ENCODE data around the gene MYEOV.
A peak's percentile ranks its signal among the peaks of the same experiment; 100 is the strongest.

MYEOV gene

DNA sequence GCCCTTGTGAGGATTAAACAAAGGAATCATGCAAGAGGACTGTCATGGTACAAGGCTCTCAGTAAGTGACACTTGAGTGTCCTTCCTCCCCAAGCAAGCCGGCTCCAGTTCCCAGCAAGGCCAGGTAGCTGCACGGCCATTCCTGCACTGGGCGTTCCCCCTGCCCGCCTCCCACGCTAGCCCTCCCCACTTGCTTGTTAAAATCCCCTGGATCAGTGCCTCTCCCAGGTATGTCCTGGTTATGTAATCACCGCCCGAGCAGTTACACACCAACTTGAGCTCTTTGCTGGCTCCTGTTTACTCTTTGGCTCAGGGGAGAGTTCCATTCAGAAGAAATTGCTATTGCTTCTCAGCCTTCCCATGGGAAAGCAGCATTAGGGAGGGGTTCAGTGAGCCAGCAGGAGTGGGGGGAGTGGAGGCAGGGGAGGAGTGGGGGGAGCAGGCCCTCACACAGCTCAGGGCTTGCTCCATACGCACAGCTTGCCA lies 19.4 kb upstream of the MYEOV start:
- Histone ChIP-seq H3K9ac (ENCODE audit: low read length in 5 of 5) (no peak overlapping the region), H3K4me1 (ENCODE audit: control insufficient read depth in 5 of 5, insufficient read depth in 5 of 5, low read length in 5 of 5) (peaks cover 0 to 5% (median 0%) of the 10 kb centered on the region in 5 donors), H3K4me3 (ENCODE audit: low read depth in 1 of 5, low read length in 5 of 5) (no peak overlapping the region), H3K27me3 (ENCODE audit: control insufficient read depth in 5 of 5, insufficient read depth in 4 of 5, low read length in 5 of 5) (peaks cover 0 to 28% (median 13%) of the 10 kb centered on the region in 5 donors), H3K36me3 (ENCODE audit: control insufficient read depth in 5 of 5, insufficient read depth in 5 of 5, low read length in 5 of 5) (no peaks in the 10 kb centered on the region), H3K9me3 (ENCODE audit: control insufficient read depth in 5 of 5, low read length in 5 of 5) (no peaks in the 10 kb centered on the region), H3K27ac (ENCODE audit: low read depth, low read length) (no peak overlapping the region)

DNA sequence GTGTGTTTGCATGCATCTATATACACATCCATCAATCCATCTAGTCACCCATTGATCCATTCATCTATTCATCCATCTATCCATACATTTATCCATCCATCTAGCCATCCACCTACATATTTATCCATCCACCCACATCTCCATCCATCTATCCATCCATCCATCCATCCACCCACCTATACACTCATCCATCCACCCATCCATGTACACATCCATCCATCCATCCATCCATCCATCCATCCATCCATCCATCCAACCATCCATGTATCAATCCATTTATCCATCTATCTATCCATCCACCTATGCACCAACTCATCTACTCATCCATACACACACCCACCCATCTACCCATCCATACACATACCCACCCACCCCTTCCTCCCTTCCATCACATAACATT lies 18.8 kb upstream of the MYEOV start:
- H3K4me1 ChIP-seq (ENCODE audit: control insufficient read depth in 5 of 5, insufficient read depth in 5 of 5, low read length in 5 of 5) = peaks cover 0 to 5% (median 0%) of the 10 kb centered on the region in 5 donors
- peaks cover 0 to 28% (median 13%) of the 10 kb centered on the region in 5 donors for H3K27me3 ChIP-seq (ENCODE audit: control insufficient read depth in 5 of 5, insufficient read depth in 4 of 5, low read length in 5 of 5)
- H3K4me3 ChIP-seq (ENCODE audit: low read depth in 1 of 5, low read length in 5 of 5) = no peak overlapping the region
- H3K9ac ChIP-seq (ENCODE audit: low read length in 5 of 5) = no peak overlapping the region
- H3K36me3 ChIP-seq (ENCODE audit: control insufficient read depth in 5 of 5, insufficient read depth in 5 of 5, low read length in 5 of 5) = no peaks in the 10 kb centered on the region
- H3K27ac ChIP-seq (ENCODE audit: low read depth, low read length) = no peak overlapping the region
- H3K9me3 ChIP-seq (ENCODE audit: control insufficient read depth in 5 of 5, low read length in 5 of 5) = no peaks in the 10 kb centered on the region

- Histone ChIP-seq H3K9ac (ENCODE audit: low read length in 5 of 5) (no peak overlapping the region), H3K27ac (ENCODE audit: low read depth, low read length) (no peak overlapping the region), H3K4me3 (ENCODE audit: low read depth in 1 of 5, low read length in 5 of 5) (no peak overlapping the region), H3K9me3 (ENCODE audit: control insufficient read depth in 5 of 5, low read length in 5 of 5) (no peaks in the 10 kb centered on the region), H3K4me1 (ENCODE audit: control insufficient read depth in 5 of 5, insufficient read depth in 5 of 5, low read length in 5 of 5) (peaks cover 0 to 5% (median 0%) of the 10 kb centered on the region in 5 donors), H3K36me3 (ENCODE audit: control insufficient read depth in 5 of 5, insufficient read depth in 5 of 5, low read length in 5 of 5) (no peaks in the 10 kb centered on the region), H3K27me3 (ENCODE audit: control insufficient read depth in 5 of 5, insufficient read depth in 4 of 5, low read length in 5 of 5) (peaks cover 0 to 32% (median 13%) of the 10 kb centered on the region in 5 donors)
Observed at GRCh38 chr11:69276165-69276564, 17.8 kb upstream of the MYEOV start.

DNA sequence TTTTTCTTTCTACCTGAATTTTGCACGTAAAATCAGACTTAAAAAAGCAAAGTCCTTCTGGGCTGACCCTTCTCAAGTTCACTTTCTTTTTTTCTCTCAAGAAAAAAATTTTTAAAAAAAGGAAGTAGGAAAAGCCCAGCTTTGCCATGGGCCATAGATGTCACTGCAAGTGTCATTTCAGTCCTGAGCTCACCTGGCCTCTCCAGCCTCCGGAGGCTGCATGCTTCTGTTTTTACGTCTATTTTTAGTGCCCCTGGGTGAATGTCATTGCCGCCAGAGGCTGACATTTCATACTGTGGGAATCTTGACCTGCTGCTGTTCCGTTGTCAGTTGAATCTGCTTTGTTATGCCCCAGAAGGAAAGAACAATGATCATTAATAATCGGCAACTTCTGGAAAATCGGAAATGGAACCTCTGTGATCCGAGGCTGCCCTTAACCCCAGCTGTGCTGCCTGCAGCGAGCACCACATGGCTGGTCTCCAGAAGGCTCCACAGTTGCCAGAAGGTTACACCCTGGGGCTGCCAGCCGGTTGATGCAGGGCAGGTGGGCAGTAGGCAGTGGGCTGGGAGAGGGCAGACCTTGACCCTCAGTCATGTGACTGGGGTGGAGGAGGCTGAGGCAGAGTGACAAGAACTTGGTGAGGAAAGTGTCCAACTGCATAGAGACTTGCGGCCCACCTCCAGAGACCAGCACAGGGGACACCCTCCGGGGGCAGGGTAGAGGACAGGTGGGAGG lies 16.7 kb upstream of the MYEOV start:
- H3K9me3 ChIP-seq (ENCODE audit: control insufficient read depth in 5 of 5, low read length in 5 of 5) = peaks cover 0 to 6% (median 3%) of the 10 kb centered on the region in 5 donors
- peaks cover 0 to 7% (median 0%) of the 10 kb centered on the region in 5 donors for H3K4me1 ChIP-seq (ENCODE audit: control insufficient read depth in 5 of 5, insufficient read depth in 5 of 5, low read length in 5 of 5)
- H3K27me3 ChIP-seq (ENCODE audit: control insufficient read depth in 5 of 5, insufficient read depth in 4 of 5, low read length in 5 of 5) = peaks cover 0 to 33% (median 13%) of the 10 kb centered on the region in 5 donors
- H3K4me3 ChIP-seq (ENCODE audit: low read depth in 1 of 5, low read length in 5 of 5) = no peak overlapping the region
- no peak overlapping the region for H3K27ac ChIP-seq (ENCODE audit: low read depth, low read length)
- no peak overlapping the region for H3K9ac ChIP-seq (ENCODE audit: low read length in 5 of 5)
- H3K36me3 ChIP-seq (ENCODE audit: control insufficient read depth in 5 of 5, insufficient read depth in 5 of 5, low read length in 5 of 5) = no peaks in the 10 kb centered on the region

- H3K4me3 ChIP-seq (ENCODE audit: low read depth in 1 of 5, low read length in 5 of 5) = no peak overlapping the region
- H3K4me1 ChIP-seq (ENCODE audit: control insufficient read depth in 5 of 5, insufficient read depth in 5 of 5, low read length in 5 of 5) = peaks cover 0 to 7% (median 0%) of the 10 kb centered on the region in 5 donors
- peaks cover 0 to 9% (median 6%) of the 10 kb centered on the region in 5 donors for H3K9me3 ChIP-seq (ENCODE audit: control insufficient read depth in 5 of 5, low read length in 5 of 5)
- no peak overlapping the region for H3K27ac ChIP-seq (ENCODE audit: low read depth, low read length)
- H3K27me3 ChIP-seq (ENCODE audit: control insufficient read depth in 5 of 5, insufficient read depth in 4 of 5, low read length in 5 of 5) = peaks cover 0 to 29% (median 13%) of the 10 kb centered on the region in 5 donors
- no peaks in the 10 kb centered on the region for H3K36me3 ChIP-seq (ENCODE audit: control insufficient read depth in 5 of 5, insufficient read depth in 5 of 5, low read length in 5 of 5)
- H3K9ac ChIP-seq (ENCODE audit: low read length in 5 of 5) = no peak overlapping the region
Observed at GRCh38 chr11:69278091-69278867, 15.7 kb upstream of the MYEOV start.

DNA sequence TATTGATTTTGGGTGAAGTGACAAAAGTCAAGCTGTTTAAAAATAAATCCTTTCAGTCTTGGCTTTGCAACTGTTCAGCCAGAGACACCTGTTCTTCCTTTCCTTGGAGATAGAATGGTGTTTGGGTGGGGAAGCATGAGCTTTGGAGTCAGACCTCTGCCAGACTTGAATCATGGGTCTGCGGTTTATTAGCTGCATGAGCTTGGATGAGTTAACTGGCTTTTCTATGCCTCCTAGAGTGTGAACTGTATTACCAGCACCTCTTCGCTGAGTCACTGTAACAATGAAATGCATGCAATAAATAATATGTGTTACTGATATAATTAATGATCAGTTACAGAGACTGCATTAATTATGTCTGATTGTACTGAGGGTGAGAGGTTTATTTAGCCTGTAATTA lies 13.5 kb upstream of the MYEOV start:
- H3K4me1 ChIP-seq (ENCODE audit: control insufficient read depth in 5 of 5, insufficient read depth in 5 of 5, low read length in 5 of 5) = peaks cover 0 to 7% (median 0%) of the 10 kb centered on the region in 5 donors
- H3K36me3 ChIP-seq (ENCODE audit: control insufficient read depth in 5 of 5, insufficient read depth in 5 of 5, low read length in 5 of 5) = no peaks in the 10 kb centered on the region
- peaks cover 0 to 9% (median 6%) of the 10 kb centered on the region in 5 donors for H3K9me3 ChIP-seq (ENCODE audit: control insufficient read depth in 5 of 5, low read length in 5 of 5)
- H3K9ac ChIP-seq (ENCODE audit: low read length in 5 of 5) = no peak overlapping the region
- H3K27ac ChIP-seq (ENCODE audit: low read depth, low read length) = no peak overlapping the region
- H3K4me3 ChIP-seq (ENCODE audit: low read depth in 1 of 5, low read length in 5 of 5) = no peak overlapping the region
- peaks cover 0 to 42% (median 7%) of the 10 kb centered on the region in 5 donors for H3K27me3 ChIP-seq (ENCODE audit: control insufficient read depth in 5 of 5, insufficient read depth in 4 of 5, low read length in 5 of 5)

- peak overlapping the region in 1 of 5 donors; percentile 26 for H3K9ac ChIP-seq (ENCODE audit: low read length in 5 of 5)
Observed at GRCh38 chr11:69280994-69281393, 13.0 kb upstream of the MYEOV start.

DNA sequence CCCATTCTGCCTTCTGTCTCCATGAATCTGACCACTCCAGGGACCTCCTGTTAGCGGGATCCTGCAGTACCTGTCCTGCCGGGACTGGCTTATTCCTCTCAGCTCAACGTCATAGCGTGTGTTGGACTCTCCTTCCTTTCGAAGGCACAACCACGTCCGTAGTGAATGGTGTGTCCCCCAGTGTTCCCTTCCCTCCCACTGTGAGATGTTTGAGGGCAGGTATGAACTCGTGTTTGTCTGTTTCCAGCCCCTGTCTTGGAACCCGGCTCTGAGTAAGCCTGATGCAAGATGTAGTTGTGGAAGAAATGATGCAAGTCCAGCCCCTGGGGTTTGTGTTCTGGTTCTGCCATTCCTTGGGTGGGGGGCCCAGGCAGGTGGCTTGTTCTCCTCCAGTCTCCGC lies 10.5 kb upstream of the MYEOV start:
- no peak overlapping the region for H3K9ac ChIP-seq (ENCODE audit: low read length in 5 of 5)
- peaks cover 0 to 9% (median 7%) of the 10 kb centered on the region in 5 donors for H3K9me3 ChIP-seq (ENCODE audit: control insufficient read depth in 5 of 5, low read length in 5 of 5)
- peaks cover 0 to 29% (median 7%) of the 10 kb centered on the region in 5 donors for H3K27me3 ChIP-seq (ENCODE audit: control insufficient read depth in 5 of 5, insufficient read depth in 4 of 5, low read length in 5 of 5)
- H3K27ac ChIP-seq (ENCODE audit: low read depth, low read length) = no peak overlapping the region
- no peaks in the 10 kb centered on the region for H3K36me3 ChIP-seq (ENCODE audit: control insufficient read depth in 5 of 5, insufficient read depth in 5 of 5, low read length in 5 of 5)
- peaks cover 0 to 3% (median 0%) of the 10 kb centered on the region in 5 donors for H3K4me1 ChIP-seq (ENCODE audit: control insufficient read depth in 5 of 5, insufficient read depth in 5 of 5, low read length in 5 of 5)
- H3K4me3 ChIP-seq (ENCODE audit: low read depth in 1 of 5, low read length in 5 of 5) = no peak overlapping the region

More at GRCh38 chr11:69280994-69281393, 13.0 kb upstream of the MYEOV start:
- Histone ChIP-seq H3K27ac (ENCODE audit: low read depth, low read length) (no peak overlapping the region), H3K4me3 (ENCODE audit: low read depth in 1 of 5, low read length in 5 of 5) (no peak overlapping the region), H3K36me3 (ENCODE audit: control insufficient read depth in 5 of 5, insufficient read depth in 5 of 5, low read length in 5 of 5) (no peaks in the 10 kb centered on the region), H3K9me3 (ENCODE audit: control insufficient read depth in 5 of 5, low read length in 5 of 5) (peaks cover 0 to 9% (median 6%) of the 10 kb centered on the region in 5 donors), H3K27me3 (ENCODE audit: control insufficient read depth in 5 of 5, insufficient read depth in 4 of 5, low read length in 5 of 5) (peaks cover 0 to 39% (median 7%) of the 10 kb centered on the region in 5 donors), H3K4me1 (ENCODE audit: control insufficient read depth in 5 of 5, insufficient read depth in 5 of 5, low read length in 5 of 5) (peaks cover 0 to 7% (median 0%) of the 10 kb centered on the region in 5 donors)

DNA sequence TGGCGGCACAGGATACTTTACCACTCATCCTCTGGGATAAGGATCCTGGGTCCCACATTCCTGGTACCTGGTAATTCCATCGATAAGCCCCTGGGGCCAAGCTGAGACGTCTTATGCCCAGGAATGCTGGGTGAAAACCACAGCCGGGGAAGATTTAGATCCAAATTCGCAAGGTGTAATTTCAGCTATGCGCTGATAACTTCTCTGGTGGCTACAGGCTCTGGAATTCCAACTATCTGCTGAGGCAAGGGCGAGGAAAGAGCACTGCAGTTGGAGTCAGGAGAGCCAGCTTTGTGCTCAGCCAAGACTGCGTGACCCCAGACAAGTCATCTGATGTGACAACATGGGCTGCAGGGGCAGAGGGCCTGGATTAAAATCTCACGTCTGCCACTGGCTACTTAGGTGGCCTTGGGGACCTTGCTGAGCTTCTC lies 9.9 kb upstream of the MYEOV start:
- Histone ChIP-seq H3K27ac (ENCODE audit: low read depth, low read length) (no peak overlapping the region), H3K9me3 (ENCODE audit: control insufficient read depth in 5 of 5, low read length in 5 of 5) (peaks cover 0 to 9% (median 7%) of the 10 kb centered on the region in 5 donors), H3K27me3 (ENCODE audit: control insufficient read depth in 5 of 5, insufficient read depth in 4 of 5, low read length in 5 of 5) (peaks cover 0 to 23% (median 7%) of the 10 kb centered on the region in 5 donors), H3K4me1 (ENCODE audit: control insufficient read depth in 5 of 5, insufficient read depth in 5 of 5, low read length in 5 of 5) (peaks cover 0 to 3% (median 0%) of the 10 kb centered on the region in 5 donors), H3K36me3 (ENCODE audit: control insufficient read depth in 5 of 5, insufficient read depth in 5 of 5, low read length in 5 of 5) (no peaks in the 10 kb centered on the region), H3K4me3 (ENCODE audit: low read depth in 1 of 5, low read length in 5 of 5) (no peak overlapping the region), H3K9ac (ENCODE audit: low read length in 5 of 5) (no peak overlapping the region)

Measured in subcutaneous abdominal adipose tissue (tissue), 5 donors.